Activated T-helper 2 cell treated with anti-CD3 and anti-CD28 coated beads, Interferon-gamma antibody, Interleukin-2, Interleukin-4, amounts not matched to agents 10 μg/mL and 5 μg/mL and 100 μg/mL, durations not matched to agents 14 hours and 24 hours and 36 hours (primary cell): ENCODE measurements around the gene SNRNP35. TPM values are rescaled to one million over a fixed set of nuclear protein-coding genes. Genes with fewer than 3 reads are reported as not detected.
"Not testable (repeated sequence)": the region's sequence is repeated elsewhere in the genome, so short reads cannot be mapped to it uniquely, and the experiment has no call there.

Experiments used
- DNase-seq: peaks from one replicate; pipeline ENCODE4 v3.0.0; 2021; ENCODE audit warnings: low spot score
- H3K27ac Mint-ChIP-seq: one replicate; pipeline ENCODE4 v1.8.0; 2021; ENCODE audit warnings: mixed read lengths
- H3K27me3 Mint-ChIP-seq: one replicate; pipeline ENCODE4 v1.8.0; 2021; ENCODE audit warnings: low read depth, mixed read lengths
- H3K36me3 Mint-ChIP-seq: one replicate; pipeline ENCODE4 v1.8.0; 2021; ENCODE audit warnings: low read depth, mixed read lengths
- H3K4me1 Mint-ChIP-seq: one replicate; pipeline ENCODE4 v1.8.0; 2021; ENCODE audit warnings: low read depth, mixed read lengths
- H3K4me3 Mint-ChIP-seq: one replicate; pipeline ENCODE4 v1.8.0; 2021; ENCODE audit warnings: low read depth, mild to moderate bottlenecking, moderate library complexity, mixed read lengths
- H3K9me3 Mint-ChIP-seq: one replicate; pipeline ENCODE4 v1.8.0; 2021; ENCODE audit warnings: mixed read lengths
- intact Hi-C: fragments of 100-400 bp; cut with micrococcal nuclease; formaldehyde crosslinking; loops from one replicate; pipeline ENCODE4 v1.15.1; 2023
- total RNA-seq: library from RNA; stranded (reverse); gene quantifications from 2 replicates; pipeline ENCODE4 v1.2.3, GENCODE V29; 2022

The SNRNP35 gene
- total RNA-seq, 1 donor from 2014 or later: 36.4 TPM

- intact Hi-C loops: no loop called here
- Mint-ChIP-seq H3K27me3 (no peaks in the 10 kb centered on the region), H3K36me3 (peaks cover 42% of the 10 kb centered on the region), H3K4me3 (no peak overlapping the region), H3K9me3 (no peaks in the 10 kb centered on the region), H3K4me1 (peaks cover 6% of the 10 kb centered on the region), H3K27ac (no peak overlapping the region)
- DNase-seq: no peak
These were observed 7.1 kb downstream of the SNRNP35 start for GRCh38 chr12:123465084-123465483.

GRCh38 chr12:123468786-123469185 is 10.8 kb downstream of the SNRNP35 start:
- H3K4me3 Mint-ChIP-seq: no peak overlapping the region
- no peaks in the 10 kb centered on the region for H3K4me1 Mint-ChIP-seq
- intact Hi-C loops: no loop called here
- H3K27ac Mint-ChIP-seq: no peak overlapping the region
- peaks cover 44% of the 10 kb centered on the region for H3K36me3 Mint-ChIP-seq
- H3K9me3 Mint-ChIP-seq: no peaks in the 10 kb centered on the region
- H3K27me3 Mint-ChIP-seq: no peaks in the 10 kb centered on the region
- DNase-seq: no peak

- Mint-ChIP-seq H3K27me3 (no peaks in the 10 kb centered on the region), H3K4me1 (peaks cover 5% of the 10 kb centered on the region), H3K4me3 (no peak overlapping the region), H3K9me3 (no peaks in the 10 kb centered on the region), H3K36me3 (peaks cover 41% of the 10 kb centered on the region), H3K27ac (no peak overlapping the region)
- intact Hi-C loops: no loop called here
- no peak for DNase-seq
These were observed 12.0 kb downstream of the SNRNP35 start for GRCh38 chr12:123469978-123470377.

- Mint-ChIP-seq H3K27me3 (no peaks in the 10 kb centered on the region), H3K4me3 (no peak overlapping the region), H3K36me3 (peaks cover 26% of the 10 kb centered on the region), H3K9me3 (no peaks in the 10 kb centered on the region), H3K4me1 (peaks cover 7% of the 10 kb centered on the region), H3K27ac (no peak overlapping the region)
- intact Hi-C loops: no loop called here
- DNase-seq: no peak
These were observed 13.6 kb downstream of the SNRNP35 start for GRCh38 chr12:123471374-123472068.

GRCh38 chr12:123472438-123472849 is 14.5 kb downstream of the SNRNP35 start:
- Mint-ChIP-seq H3K4me3 (no peak overlapping the region), H3K27me3 (no peaks in the 10 kb centered on the region), H3K27ac (no peak overlapping the region), H3K36me3 (peaks cover 19% of the 10 kb centered on the region), H3K4me1 (peaks cover 7% of the 10 kb centered on the region), H3K9me3 (no peaks in the 10 kb centered on the region)
- intact Hi-C loops: no loop called here
- no peak for DNase-seq

- Mint-ChIP-seq H3K36me3 (peaks cover 16% of the 10 kb centered on the region), H3K27ac (no peak overlapping the region), H3K9me3 (no peaks in the 10 kb centered on the region), H3K4me3 (no peak overlapping the region), H3K27me3 (no peaks in the 10 kb centered on the region), H3K4me1 (peaks cover 7% of the 10 kb centered on the region)
- intact Hi-C loops: no loop called here
- no peak for DNase-seq
These were observed 16.7 kb downstream of the SNRNP35 start for GRCh38 chr12:123474485-123475245.

- no peak for DNase-seq
- intact Hi-C loops: no loop called here
- no peak overlapping the region for H3K4me3 Mint-ChIP-seq
- no peaks in the 10 kb centered on the region for H3K9me3 Mint-ChIP-seq
- no peaks in the 10 kb centered on the region for H3K27me3 Mint-ChIP-seq
- H3K36me3 Mint-ChIP-seq: peaks cover 14% of the 10 kb centered on the region
- H3K27ac Mint-ChIP-seq: no peak overlapping the region
- H3K4me1 Mint-ChIP-seq: peaks cover 7% of the 10 kb centered on the region
These were observed 17.3 kb downstream of the SNRNP35 start for GRCh38 chr12:123475246-123475703.

GRCh38 chr12:123478069-123478468 is 20.1 kb downstream of the SNRNP35 start:
- H3K4me1 Mint-ChIP-seq: peaks cover 7% of the 10 kb centered on the region
- no peak for DNase-seq
- H3K9me3 Mint-ChIP-seq: no peaks in the 10 kb centered on the region
- H3K4me3 Mint-ChIP-seq: no peak overlapping the region
- no peaks in the 10 kb centered on the region for H3K36me3 Mint-ChIP-seq
- no peaks in the 10 kb centered on the region for H3K27me3 Mint-ChIP-seq
- intact Hi-C loops: no loop called here
- H3K27ac Mint-ChIP-seq: no peak overlapping the region

- Mint-ChIP-seq H3K4me3 (no peak overlapping the region), H3K27ac (no peak overlapping the region), H3K4me1 (peaks cover 10% of the 10 kb centered on the region), H3K9me3 (no peaks in the 10 kb centered on the region), H3K36me3 (no peaks in the 10 kb centered on the region), H3K27me3 (no peaks in the 10 kb centered on the region)
- intact Hi-C loops: no loop called here
- DNase-seq: no peak
These were observed 20.8 kb downstream of the SNRNP35 start for GRCh38 chr12:123478762-123479161.

- no peaks in the 10 kb centered on the region for H3K9me3 Mint-ChIP-seq
- no peaks in the 10 kb centered on the region for H3K27me3 Mint-ChIP-seq
- no peaks in the 10 kb centered on the region for H3K36me3 Mint-ChIP-seq
- H3K27ac Mint-ChIP-seq: no peak overlapping the region
- no peak overlapping the region for H3K4me3 Mint-ChIP-seq
- DNase-seq: no peak
- peaks cover 16% of the 10 kb centered on the region for H3K4me1 Mint-ChIP-seq
- intact Hi-C loops: no loop called here
These were observed 21.7 kb downstream of the SNRNP35 start for GRCh38 chr12:123479442-123480180.

- H3K4me3 Mint-ChIP-seq, H3K9me3 Mint-ChIP-seq, H3K27me3 Mint-ChIP-seq, intact Hi-C loops, H3K27ac Mint-ChIP-seq, H3K36me3 Mint-ChIP-seq, DNase-seq: not testable (repeated sequence)
- peaks cover 13% of the 10 kb centered on the region for H3K4me1 Mint-ChIP-seq
These were observed 23.3 kb downstream of the SNRNP35 start for GRCh38 chr12:123481251-123481650.

- no peak overlapping the region for H3K4me3 Mint-ChIP-seq
- peaks cover 13% of the 10 kb centered on the region for H3K4me1 Mint-ChIP-seq
- no peaks in the 10 kb centered on the region for H3K27me3 Mint-ChIP-seq
- DNase-seq: no peak
- intact Hi-C loops: no loop called here
- no peaks in the 10 kb centered on the region for H3K9me3 Mint-ChIP-seq
- H3K27ac Mint-ChIP-seq: no peak overlapping the region
- no peaks in the 10 kb centered on the region for H3K36me3 Mint-ChIP-seq
These were observed 24.9 kb downstream of the SNRNP35 start for GRCh38 chr12:123482876-123483275.
